ENCODE data around the gene MORC1.

MORC1 gene

DNA sequence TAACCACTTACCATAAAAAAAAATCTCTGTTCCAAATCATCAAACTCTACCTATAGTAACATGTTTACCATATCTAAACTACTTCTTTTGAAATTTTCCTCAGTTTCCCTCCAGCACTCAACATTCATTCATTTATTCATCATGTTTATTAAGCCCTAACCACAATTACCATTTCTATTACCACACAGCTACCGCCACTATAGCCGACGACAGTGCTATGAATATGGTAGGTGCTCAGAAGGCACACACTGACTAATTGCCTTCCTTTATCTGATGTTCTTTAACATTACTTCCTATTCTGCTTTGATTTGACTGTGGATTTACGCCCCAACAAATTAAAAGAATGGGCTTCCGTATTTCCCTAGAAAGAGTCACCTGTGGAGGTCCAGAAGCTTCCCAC lies 208.1 kb downstream of the MORC1 start:
- no peak for TF ChIP-seq FOXP2 (optimal IDR thresholded peaks at IDR 0.05; ENCODE audit: borderline replicate concordance, extremely low read depth, extremely low read length, insufficient read depth)
- TF ChIP-seq TAF1 (IDR thresholded peaks at IDR 0.05; ENCODE audit: borderline replicate concordance, insufficient read depth, low read length), result no peak
- TF ChIP-seq SIN3A (IDR thresholded peaks at IDR 0.05; ENCODE audit: borderline replicate concordance, insufficient read depth, low read length), result no peak
- TF ChIP-seq, protein P1, sequence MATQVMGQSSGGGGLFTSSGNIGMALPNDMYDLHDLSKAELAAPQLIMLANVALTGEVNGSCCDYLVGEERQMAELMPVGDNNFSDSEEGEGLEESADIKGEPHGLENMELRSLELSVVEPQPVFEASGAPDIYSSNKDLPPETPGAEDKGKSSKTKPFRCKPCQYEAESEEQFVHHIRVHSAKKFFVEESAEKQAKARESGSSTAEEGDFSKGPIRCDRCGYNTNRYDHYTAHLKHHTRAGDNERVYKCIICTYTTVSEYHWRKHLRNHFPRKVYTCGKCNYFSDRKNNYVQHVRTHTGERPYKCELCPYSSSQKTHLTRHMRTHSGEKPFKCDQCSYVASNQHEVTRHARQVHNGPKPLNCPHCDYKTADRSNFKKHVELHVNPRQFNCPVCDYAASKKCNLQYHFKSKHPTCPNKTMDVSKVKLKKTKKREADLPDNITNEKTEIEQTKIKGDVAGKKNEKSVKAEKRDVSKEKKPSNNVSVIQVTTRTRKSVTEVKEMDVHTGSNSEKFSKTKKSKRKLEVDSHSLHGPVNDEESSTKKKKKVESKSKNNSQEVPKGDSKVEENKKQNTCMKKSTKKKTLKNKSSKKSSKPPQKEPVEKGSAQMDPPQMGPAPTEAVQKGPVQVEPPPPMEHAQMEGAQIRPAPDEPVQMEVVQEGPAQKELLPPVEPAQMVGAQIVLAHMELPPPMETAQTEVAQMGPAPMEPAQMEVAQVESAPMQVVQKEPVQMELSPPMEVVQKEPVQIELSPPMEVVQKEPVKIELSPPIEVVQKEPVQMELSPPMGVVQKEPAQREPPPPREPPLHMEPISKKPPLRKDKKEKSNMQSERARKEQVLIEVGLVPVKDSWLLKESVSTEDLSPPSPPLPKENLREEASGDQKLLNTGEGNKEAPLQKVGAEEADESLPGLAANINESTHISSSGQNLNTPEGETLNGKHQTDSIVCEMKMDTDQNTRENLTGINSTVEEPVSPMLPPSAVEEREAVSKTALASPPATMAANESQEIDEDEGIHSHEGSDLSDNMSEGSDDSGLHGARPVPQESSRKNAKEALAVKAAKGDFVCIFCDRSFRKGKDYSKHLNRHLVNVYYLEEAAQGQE (IDR thresholded peaks at IDR 0.05; ENCODE audit: insufficient read depth in 1 of 2, low read depth in 2 of 2, low read length in 2 of 2), result no peak
- no peak for TF ChIP-seq POLR2AphosphoS5 (IDR thresholded peaks at IDR 0.05; ENCODE audit: low read depth, low read length)

Measured in PFSK-1 (cell line).